Measurements from ENCODE around the gene AZGP1. TPM values are rescaled to one million over a fixed set of nuclear protein-coding genes. Genes with fewer than 3 reads are reported as not detected.

The AZGP1 gene
- total RNA-seq, 1 experiment from 2014 or later, result 1.6 TPM

DNA sequence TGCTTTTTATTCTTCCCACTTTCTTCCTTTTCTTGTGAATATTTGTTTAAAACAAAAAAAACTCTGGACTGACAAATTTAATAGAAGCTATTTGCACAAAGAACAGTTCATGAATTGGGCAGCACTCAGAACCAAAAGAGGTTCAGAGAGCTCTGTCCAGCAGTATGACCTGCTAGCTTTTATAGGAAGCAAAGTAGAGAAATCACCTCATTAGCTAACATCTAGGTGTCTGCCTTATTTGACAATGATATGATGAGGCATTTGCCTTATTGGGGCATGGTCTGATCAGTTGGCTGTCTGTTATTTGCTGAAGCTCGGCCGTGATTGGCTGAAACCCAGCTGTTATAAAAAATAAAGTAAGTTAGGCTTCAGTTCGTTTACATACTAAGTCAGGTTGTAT, 55.7 kb downstream of the AZGP1 start:
- ChIA-PET POLR2A (interaction anchor here (0.7 to 1.9 kb wide), 3 partner anchors 24 to 71 kb away, joined by 6 to 10 read pairs (median 8); no protein-coding TSS in a partner anchor), CTCF (interaction anchor here (0.7 to 3.6 kb wide), 10 partner anchors 9 to 395 kb away, joined by 3 to 36 read pairs (median 6); partner anchors contain the start of genes GJC3 and ZSCAN25)
- H3K27me3 Mint-ChIP-seq (ENCODE audit: low read depth), result peaks cover 3% of the 10 kb centered on the region; the same call in 1 of the 2 replicates
- no peak for TF ChIP-seq GTF2I (CRISPR knock-in tag; conservative IDR thresholded peaks at IDR 0.05)
- TF ChIP-seq ESRRA (CRISPR knock-in tag; IDR thresholded peaks at IDR 0.05; ENCODE audit: borderline replicate concordance), result no peak
- no peak for TF ChIP-seq ZNF671 (CRISPR knock-in tag; IDR thresholded peaks at IDR 0.05)
- TF ChIP-seq IRF1 (CRISPR knock-in tag; IDR thresholded peaks at IDR 0.05), result no peak
- TF ChIP-seq MXD4 (CRISPR knock-in tag; IDR thresholded peaks at IDR 0.05; ENCODE audit: borderline replicate concordance), result no peak
- TF ChIP-seq CDX4 (CRISPR knock-in tag; IDR thresholded peaks at IDR 0.05; ENCODE audit: borderline replicate concordance), result no peak
- ATAC-seq (no peak), DNase-seq (ENCODE audit: low spot score) (no peak)
- peak overlapping the region; percentile 72 for H3K4me3 Mint-ChIP-seq
- peaks cover 35% of the 10 kb centered on the region for H3K9me3 Mint-ChIP-seq
- peaks cover 36% of the 10 kb centered on the region for H3K36me3 Mint-ChIP-seq
- H3K27ac Mint-ChIP-seq, result no peak overlapping the region
- peaks cover 7% of the 10 kb centered on the region for H3K4me1 Mint-ChIP-seq

- Mint-ChIP-seq H3K4me3 (peak overlapping the region; percentile 72), H3K9me3 (peaks cover 35% of the 10 kb centered on the region), H3K27me3 (ENCODE audit: low read depth) (peaks cover 3% of the 10 kb centered on the region), H3K4me1 (peaks cover 7% of the 10 kb centered on the region), H3K27ac (peak overlapping the region; percentile 89), H3K36me3 (peaks cover 38% of the 10 kb centered on the region)
- TF ChIP-seq, protein P1, sequence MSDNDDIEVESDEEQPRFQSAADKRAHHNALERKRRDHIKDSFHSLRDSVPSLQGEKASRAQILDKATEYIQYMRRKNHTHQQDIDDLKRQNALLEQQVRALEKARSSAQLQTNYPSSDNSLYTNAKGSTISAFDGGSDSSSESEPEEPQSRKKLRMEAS (CRISPR knock-in tag; IDR thresholded peaks at IDR 0.05), result no peak
- TF ChIP-seq TEAD1 (CRISPR knock-in tag; IDR thresholded peaks at IDR 0.05) (no peak), MYBL2 (CRISPR knock-in tag; IDR thresholded peaks at IDR 0.05) (no peak), SP1 (CRISPR knock-in tag; conservative IDR thresholded peaks at IDR 0.05) (no peak), ZNF512 (CRISPR knock-in tag; IDR thresholded peaks at IDR 0.05; ENCODE audit: borderline replicate concordance) (no peak), NFATC4 (CRISPR knock-in tag; IDR thresholded peaks at IDR 0.05) (no peak), PRRX2 (CRISPR knock-in tag; IDR thresholded peaks at IDR 0.05) (no peak), CBFB (CRISPR knock-in tag; IDR thresholded peaks at IDR 0.05; ENCODE audit: low read depth) (no peak), JAZF1 (CRISPR knock-in tag; IDR thresholded peaks at IDR 0.05) (no peak), EMX1 (CRISPR knock-in tag; IDR thresholded peaks at IDR 0.05) (no peak), IRF2 (CRISPR knock-in tag; IDR thresholded peaks at IDR 0.05; ENCODE audit: borderline replicate concordance, low read depth) (no peak), ESRRA (CRISPR knock-in tag; IDR thresholded peaks at IDR 0.05; ENCODE audit: borderline replicate concordance) (no peak), AR (CRISPR knock-in tag; IDR thresholded peaks at IDR 0.05) (no peak), ZBTB21 (CRISPR knock-in tag; IDR thresholded peaks at IDR 0.05; ENCODE audit: borderline replicate concordance) (no peak)
- TF ChIP-seq, protein P2, sequence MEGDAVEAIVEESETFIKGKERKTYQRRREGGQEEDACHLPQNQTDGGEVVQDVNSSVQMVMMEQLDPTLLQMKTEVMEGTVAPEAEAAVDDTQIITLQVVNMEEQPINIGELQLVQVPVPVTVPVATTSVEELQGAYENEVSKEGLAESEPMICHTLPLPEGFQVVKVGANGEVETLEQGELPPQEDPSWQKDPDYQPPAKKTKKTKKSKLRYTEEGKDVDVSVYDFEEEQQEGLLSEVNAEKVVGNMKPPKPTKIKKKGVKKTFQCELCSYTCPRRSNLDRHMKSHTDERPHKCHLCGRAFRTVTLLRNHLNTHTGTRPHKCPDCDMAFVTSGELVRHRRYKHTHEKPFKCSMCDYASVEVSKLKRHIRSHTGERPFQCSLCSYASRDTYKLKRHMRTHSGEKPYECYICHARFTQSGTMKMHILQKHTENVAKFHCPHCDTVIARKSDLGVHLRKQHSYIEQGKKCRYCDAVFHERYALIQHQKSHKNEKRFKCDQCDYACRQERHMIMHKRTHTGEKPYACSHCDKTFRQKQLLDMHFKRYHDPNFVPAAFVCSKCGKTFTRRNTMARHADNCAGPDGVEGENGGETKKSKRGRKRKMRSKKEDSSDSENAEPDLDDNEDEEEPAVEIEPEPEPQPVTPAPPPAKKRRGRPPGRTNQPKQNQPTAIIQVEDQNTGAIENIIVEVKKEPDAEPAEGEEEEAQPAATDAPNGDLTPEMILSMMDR (IDR thresholded peaks at IDR 0.05), result no peak
- TF ChIP-seq, protein P3, sequence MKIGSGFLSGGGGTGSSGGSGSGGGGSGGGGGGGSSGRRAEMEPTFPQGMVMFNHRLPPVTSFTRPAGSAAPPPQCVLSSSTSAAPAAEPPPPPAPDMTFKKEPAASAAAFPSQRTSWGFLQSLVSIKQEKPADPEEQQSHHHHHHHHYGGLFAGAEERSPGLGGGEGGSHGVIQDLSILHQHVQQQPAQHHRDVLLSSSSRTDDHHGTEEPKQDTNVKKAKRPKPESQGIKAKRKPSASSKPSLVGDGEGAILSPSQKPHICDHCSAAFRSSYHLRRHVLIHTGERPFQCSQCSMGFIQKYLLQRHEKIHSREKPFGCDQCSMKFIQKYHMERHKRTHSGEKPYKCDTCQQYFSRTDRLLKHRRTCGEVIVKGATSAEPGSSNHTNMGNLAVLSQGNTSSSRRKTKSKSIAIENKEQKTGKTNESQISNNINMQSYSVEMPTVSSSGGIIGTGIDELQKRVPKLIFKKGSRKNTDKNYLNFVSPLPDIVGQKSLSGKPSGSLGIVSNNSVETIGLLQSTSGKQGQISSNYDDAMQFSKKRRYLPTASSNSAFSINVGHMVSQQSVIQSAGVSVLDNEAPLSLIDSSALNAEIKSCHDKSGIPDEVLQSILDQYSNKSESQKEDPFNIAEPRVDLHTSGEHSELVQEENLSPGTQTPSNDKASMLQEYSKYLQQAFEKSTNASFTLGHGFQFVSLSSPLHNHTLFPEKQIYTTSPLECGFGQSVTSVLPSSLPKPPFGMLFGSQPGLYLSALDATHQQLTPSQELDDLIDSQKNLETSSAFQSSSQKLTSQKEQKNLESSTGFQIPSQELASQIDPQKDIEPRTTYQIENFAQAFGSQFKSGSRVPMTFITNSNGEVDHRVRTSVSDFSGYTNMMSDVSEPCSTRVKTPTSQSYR (CRISPR knock-in tag; IDR thresholded peaks at IDR 0.05), result no peak
- DNase-seq (ENCODE audit: low spot score) (no peak), ATAC-seq (no peak)
- POLR2A ChIA-PET, result interaction anchor here (0.6 to 1.9 kb wide), 6 partner anchors 24 to 848 kb away, joined by 3 to 10 read pairs (median 6); no protein-coding TSS in a partner anchor
- CTCF ChIA-PET, result interaction anchor here (0.9 to 3.6 kb wide), 10 partner anchors 10 to 394 kb away, joined by 3 to 36 read pairs (median 6); partner anchors contain the start of genes GJC3 and ZSCAN25
Measured at GRCh38 chr7:99919814-99920112, 56.1 kb downstream of the AZGP1 start.

All from WTC11 (cell line).